K562 treated with DMSO at 1 percent for 48 hours (cell line): Measurements from ENCODE around the gene KCNJ4. TPM values are rescaled to one million over a fixed set of nuclear protein-coding genes. Genes with fewer than 3 reads are reported as not detected.

Source experiments
- total RNA-seq: library from RNA; unstranded; fragments of 300-600 nt; gene quantifications from 2 replicates; pipeline ENCODE4 v1.2.3, GENCODE V29; 2022; ENCODE audit warnings: low replicate concordance; ENCODE audit errors: extremely low read depth

The KCNJ4 gene
- total RNA-seq: not detected in 2 replicates

GRCh38 chr22:38455076-38455529 lies at the start of gene KCNJ4:
Gene KCNJ4 (minus strand): TSS chr22:38455199. CDS start chr22:38428132, 27,067 bp downstream.

GRCh38 chr22:38467904-38468442 lies 13.0 kb upstream of the KCNJ4 start, which contains the start of gene KDELR3:
Gene KDELR3 (plus strand): TSS chr22:38468096. CDS start chr22:38468234, 138 bp downstream.

Other genes with a start within 250 kb of the KCNJ4 start
- gene TMEM184B, start 182.2 kb downstream of the KCNJ4 start, total RNA-seq: not detected in 2 replicates
- not detected in 2 replicates for gene CSNK1E, start 137.8 kb downstream of the KCNJ4 start, total RNA-seq
- gene KDELR3, start 12.9 kb upstream of the KCNJ4 start, total RNA-seq: not detected in 2 replicates
- 103 TPM in 1 of 2 replicates, not detected in the other for gene DDX17, start 51.1 kb upstream of the KCNJ4 start, total RNA-seq
- gene DMC1, start 115.0 kb upstream of the KCNJ4 start, total RNA-seq: not detected in 2 replicates
- not detected in 2 replicates for gene FAM227A, start 201.2 kb upstream of the KCNJ4 start, total RNA-seq
- not detected in 2 replicates for gene CBY1, start 201.4 kb upstream of the KCNJ4 start, total RNA-seq
- not detected in 2 replicates for gene TOMM22, start 226.8 kb upstream of the KCNJ4 start, total RNA-seq
- not detected in 2 replicates for gene JOSD1, start 245.7 kb upstream of the KCNJ4 start, total RNA-seq